Panc1 (cell line): Measurements from ENCODE around the gene SMTNL2.

Source experiments
- CTCF ChIP-seq: fragments of 450-650 bp; IDR thresholded peaks from 2 replicates; pipeline ENCODE4 v1.5.1; 2017; ENCODE audit warnings: mild to moderate bottlenecking
- POLR2AphosphoS5 ChIP-seq: IDR thresholded peaks from 2 replicates; pipeline ENCODE4 v1.6.1; 2012; ENCODE audit warnings: mild to moderate bottlenecking, low read depth, low read length, moderate library complexity
- SIN3A ChIP-seq: IDR thresholded peaks from 2 replicates; pipeline ENCODE4 v1.6.1; 2012; ENCODE audit warnings: low read depth, mild to moderate bottlenecking, low read length, moderate library complexity, borderline replicate concordance; ENCODE audit not compliant: insufficient read depth
- TCF7L2 ChIP-seq: IDR thresholded peaks from 2 replicates; pipeline ENCODE4 v1.6.1; 2011; ENCODE audit warnings: mild to moderate bottlenecking, low read depth, low read length, inconsistent platforms
- TF ChIP-seq, protein P1 (sequence below), 2 experiments: IDR thresholded peaks; 2 replicates each; pipeline ENCODE4 v1.6.1; 2011 to 2012; ENCODE audit warnings: low read depth in 2 of 2, control low read depth in 1 of 2, low read length in 1 of 2, mild to moderate bottlenecking in 1 of 2, moderate library complexity in 1 of 2; ENCODE audit not compliant: insufficient read depth in 1 of 2

DNA sequence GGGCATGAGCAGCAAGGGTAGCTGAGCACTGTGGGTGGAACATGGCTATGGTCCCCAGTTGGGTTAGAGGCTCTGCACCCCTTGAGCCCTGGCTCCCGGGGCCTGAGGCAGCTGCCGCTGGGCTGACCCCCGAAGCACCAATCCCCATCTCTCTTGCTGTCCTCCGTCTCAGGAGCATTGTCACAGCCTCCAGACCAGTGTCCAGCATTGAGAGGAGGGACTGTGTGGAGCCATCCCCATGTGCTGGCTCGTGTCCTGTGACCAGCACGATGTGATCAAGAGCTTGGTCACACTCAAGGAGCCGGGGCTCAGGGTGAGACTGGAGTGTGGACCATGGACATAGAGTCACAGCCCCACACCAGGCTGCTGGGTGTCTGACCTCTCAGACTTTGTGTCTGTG is 2.9 kb downstream of the SMTNL2 start:
- TF ChIP-seq, protein P1, sequence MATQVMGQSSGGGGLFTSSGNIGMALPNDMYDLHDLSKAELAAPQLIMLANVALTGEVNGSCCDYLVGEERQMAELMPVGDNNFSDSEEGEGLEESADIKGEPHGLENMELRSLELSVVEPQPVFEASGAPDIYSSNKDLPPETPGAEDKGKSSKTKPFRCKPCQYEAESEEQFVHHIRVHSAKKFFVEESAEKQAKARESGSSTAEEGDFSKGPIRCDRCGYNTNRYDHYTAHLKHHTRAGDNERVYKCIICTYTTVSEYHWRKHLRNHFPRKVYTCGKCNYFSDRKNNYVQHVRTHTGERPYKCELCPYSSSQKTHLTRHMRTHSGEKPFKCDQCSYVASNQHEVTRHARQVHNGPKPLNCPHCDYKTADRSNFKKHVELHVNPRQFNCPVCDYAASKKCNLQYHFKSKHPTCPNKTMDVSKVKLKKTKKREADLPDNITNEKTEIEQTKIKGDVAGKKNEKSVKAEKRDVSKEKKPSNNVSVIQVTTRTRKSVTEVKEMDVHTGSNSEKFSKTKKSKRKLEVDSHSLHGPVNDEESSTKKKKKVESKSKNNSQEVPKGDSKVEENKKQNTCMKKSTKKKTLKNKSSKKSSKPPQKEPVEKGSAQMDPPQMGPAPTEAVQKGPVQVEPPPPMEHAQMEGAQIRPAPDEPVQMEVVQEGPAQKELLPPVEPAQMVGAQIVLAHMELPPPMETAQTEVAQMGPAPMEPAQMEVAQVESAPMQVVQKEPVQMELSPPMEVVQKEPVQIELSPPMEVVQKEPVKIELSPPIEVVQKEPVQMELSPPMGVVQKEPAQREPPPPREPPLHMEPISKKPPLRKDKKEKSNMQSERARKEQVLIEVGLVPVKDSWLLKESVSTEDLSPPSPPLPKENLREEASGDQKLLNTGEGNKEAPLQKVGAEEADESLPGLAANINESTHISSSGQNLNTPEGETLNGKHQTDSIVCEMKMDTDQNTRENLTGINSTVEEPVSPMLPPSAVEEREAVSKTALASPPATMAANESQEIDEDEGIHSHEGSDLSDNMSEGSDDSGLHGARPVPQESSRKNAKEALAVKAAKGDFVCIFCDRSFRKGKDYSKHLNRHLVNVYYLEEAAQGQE (IDR thresholded peaks at IDR 0.05; ENCODE audit: insufficient read depth in 1 of 2, low read depth in 2 of 2, low read length in 1 of 2): no peak
- TF ChIP-seq CTCF: no peak
- TF ChIP-seq POLR2AphosphoS5: no peak
- no peak for TF ChIP-seq SIN3A
- no peak for TF ChIP-seq TCF7L2
